GM18499 (cell line): Measurements from ENCODE around the gene UPB1.

ENCODE experiments used
- ATAC-seq: cut with Tn5 transposase; IDR thresholded peaks from one replicate; pipeline ENCODE4 v1.9.1; 2021; ENCODE audit warnings: moderate number of reproducible peaks; ENCODE audit not compliant: insufficient read depth, unreplicated experiment

UPB1 gene

GRCh38 chr22:24554313-24555164 lies 59.4 kb downstream of the UPB1 start, which contains the start of gene GUCD1:
TSS of gene GUCD1 (minus strand) at chr22:24555138. CDS start at chr22:24554991, 147 bp downstream.
- ATAC-seq, result peak; percentile 8

GRCh38 chr22:24555165-24556039 lies 60.3 kb downstream of the UPB1 start, which contains the start of gene SNRPD3:
TSS of gene SNRPD3 (plus strand) at chr22:24555999. CDS start at chr22:24557675, 1,676 bp downstream.
- peak; percentile 41 for ATAC-seq

- ATAC-seq, result no peak
Measured at GRCh38 chr22:24559471-24559870, 64.3 kb downstream of the UPB1 start.

- no peak for ATAC-seq
Measured at GRCh38 chr22:24563246-24563645, 68.1 kb downstream of the UPB1 start.

GRCh38 chr22:24564376-24565058 lies 69.4 kb downstream of the UPB1 start:
- ATAC-seq, result no peak

- no peak for ATAC-seq
Measured at GRCh38 chr22:24565077-24565476, 69.9 kb downstream of the UPB1 start.

GRCh38 chr22:24566899-24567511 lies 71.9 kb downstream of the UPB1 start:
- ATAC-seq, result no peak

- no peak for ATAC-seq
Measured at GRCh38 chr22:24567668-24568067, 72.5 kb downstream of the UPB1 start.

- ATAC-seq, result no peak
Measured at GRCh38 chr22:24571266-24571665, 76.1 kb downstream of the UPB1 start.

- ATAC-seq, result no peak
Measured at GRCh38 chr22:24576778-24577177, 81.6 kb downstream of the UPB1 start.
